ENCODE data around the gene STK17A.

STK17A gene

DNA sequence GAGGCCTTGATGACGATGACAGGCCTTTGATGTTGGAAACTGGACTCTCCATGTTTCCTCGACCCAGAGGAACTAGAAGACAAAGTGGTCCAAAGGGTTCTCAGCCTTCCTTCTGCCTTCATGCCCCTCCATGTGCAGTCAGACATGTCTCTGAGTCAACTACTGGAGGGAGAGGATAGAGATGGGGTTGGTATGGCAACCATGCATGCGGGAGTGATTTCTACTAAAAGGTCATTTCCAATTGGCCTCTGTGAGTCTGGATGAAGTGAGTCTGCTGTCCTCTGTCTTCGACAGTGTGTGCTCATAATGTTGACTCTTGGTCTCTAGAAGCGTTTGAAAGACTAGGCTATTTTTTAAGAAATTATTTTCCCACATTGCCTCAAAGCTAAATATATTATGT lies 29.2 kb downstream of the STK17A start:
- no peak for DNase-seq (ENCODE audit: low read depth, low spot score)
- no peak overlapping the region for H3K4me3 ChIP-seq (ENCODE audit: low read depth, low read length)
- in situ Hi-C loops (cut with HindIII; ENCODE audit: low sequenced_read_pairs): no loop called here
- TF ChIP-seq, protein P1, sequence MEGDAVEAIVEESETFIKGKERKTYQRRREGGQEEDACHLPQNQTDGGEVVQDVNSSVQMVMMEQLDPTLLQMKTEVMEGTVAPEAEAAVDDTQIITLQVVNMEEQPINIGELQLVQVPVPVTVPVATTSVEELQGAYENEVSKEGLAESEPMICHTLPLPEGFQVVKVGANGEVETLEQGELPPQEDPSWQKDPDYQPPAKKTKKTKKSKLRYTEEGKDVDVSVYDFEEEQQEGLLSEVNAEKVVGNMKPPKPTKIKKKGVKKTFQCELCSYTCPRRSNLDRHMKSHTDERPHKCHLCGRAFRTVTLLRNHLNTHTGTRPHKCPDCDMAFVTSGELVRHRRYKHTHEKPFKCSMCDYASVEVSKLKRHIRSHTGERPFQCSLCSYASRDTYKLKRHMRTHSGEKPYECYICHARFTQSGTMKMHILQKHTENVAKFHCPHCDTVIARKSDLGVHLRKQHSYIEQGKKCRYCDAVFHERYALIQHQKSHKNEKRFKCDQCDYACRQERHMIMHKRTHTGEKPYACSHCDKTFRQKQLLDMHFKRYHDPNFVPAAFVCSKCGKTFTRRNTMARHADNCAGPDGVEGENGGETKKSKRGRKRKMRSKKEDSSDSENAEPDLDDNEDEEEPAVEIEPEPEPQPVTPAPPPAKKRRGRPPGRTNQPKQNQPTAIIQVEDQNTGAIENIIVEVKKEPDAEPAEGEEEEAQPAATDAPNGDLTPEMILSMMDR (IDR thresholded peaks at IDR 0.05; ENCODE audit: low read depth, low read length): no peak

DNA sequence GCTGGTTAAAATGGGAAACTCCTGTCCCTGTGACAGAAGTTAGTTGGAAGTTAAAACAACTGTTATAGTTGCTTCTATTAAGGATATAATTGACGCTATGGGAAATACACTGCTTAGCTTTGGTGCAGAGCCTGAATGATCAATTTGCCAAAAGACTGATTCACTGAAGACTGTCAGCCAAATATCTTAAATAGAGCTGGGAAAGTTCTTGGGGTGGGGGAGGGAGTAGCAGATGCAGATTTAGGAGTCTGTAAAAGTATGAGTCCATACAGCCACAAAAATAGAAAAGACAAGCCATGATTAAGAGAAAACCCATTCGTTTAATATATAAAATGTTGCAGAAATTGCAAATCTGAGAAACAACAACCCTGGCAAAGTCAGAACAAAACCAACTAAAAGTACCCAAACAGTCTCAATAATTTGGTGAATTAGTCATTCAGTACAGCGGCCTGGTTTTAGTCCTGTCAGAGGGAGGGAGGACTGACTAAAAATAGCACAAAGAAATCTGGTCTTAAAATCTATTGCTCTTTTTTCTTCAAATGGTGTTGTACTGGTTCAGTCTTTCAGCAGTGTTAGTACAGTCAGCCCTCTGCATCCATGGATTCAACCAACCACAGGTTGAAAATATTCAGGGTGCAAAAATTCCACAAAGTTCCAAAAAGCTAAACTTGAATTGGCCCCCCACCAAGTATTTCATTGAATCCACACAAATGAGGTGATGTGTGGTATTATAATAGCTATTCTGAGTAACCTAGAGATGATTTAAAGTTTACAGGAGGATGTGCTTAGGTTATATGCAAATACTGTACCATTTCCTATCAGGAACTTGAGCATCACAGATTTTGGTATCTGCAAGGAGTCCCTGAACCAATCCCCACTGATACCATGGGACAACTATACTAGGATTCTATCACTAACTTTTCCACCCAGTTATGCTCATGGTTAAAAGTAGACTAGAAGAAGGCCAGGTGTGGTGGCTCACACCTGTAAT lies 30.0 kb downstream of the STK17A start:
- in situ Hi-C loops (cut with HindIII; ENCODE audit: low sequenced_read_pairs): no loop called here
- peak; percentile 67 for DNase-seq (ENCODE audit: low read depth, low spot score)
- TF ChIP-seq, protein P1 (IDR thresholded peaks at IDR 0.05; ENCODE audit: low read depth, low read length): no peak
- H3K4me3 ChIP-seq (ENCODE audit: low read depth, low read length): no peak overlapping the region

DNA sequence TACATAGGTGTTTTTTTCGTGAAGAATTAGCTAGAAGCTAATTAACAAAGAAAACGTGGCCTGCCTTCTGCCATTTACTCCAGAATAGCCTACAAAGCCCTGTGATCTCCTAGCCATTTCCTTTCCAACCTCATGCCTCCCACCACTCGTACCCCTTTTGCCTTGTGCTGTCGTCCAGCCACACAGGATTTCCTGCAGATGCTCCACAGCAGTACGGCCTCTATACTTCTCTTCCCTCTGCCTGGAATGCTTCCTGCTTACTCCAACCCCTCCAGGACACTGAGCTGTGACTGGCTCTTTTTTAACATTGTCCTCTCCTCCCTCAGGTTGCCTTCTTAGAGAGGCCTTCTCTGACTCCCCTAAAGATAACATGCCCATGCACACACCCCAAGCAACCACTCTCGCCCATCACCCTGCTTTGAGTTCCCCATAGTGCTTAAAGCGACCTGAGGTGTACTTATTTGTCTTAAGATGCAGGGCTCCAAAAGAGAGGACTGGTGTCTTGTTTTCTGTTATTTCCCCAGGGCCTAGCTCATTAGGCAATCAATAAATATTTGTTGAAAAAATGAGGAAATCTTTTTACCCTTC lies 32.7 kb downstream of the STK17A start:
- TF ChIP-seq, protein P1 (IDR thresholded peaks at IDR 0.05; ENCODE audit: low read depth, low read length): no peak
- H3K4me3 ChIP-seq (ENCODE audit: low read depth, low read length): no peak overlapping the region
- in situ Hi-C loops (cut with HindIII; ENCODE audit: low sequenced_read_pairs): no loop called here
- no peak for DNase-seq (ENCODE audit: low read depth, low spot score)

DNA sequence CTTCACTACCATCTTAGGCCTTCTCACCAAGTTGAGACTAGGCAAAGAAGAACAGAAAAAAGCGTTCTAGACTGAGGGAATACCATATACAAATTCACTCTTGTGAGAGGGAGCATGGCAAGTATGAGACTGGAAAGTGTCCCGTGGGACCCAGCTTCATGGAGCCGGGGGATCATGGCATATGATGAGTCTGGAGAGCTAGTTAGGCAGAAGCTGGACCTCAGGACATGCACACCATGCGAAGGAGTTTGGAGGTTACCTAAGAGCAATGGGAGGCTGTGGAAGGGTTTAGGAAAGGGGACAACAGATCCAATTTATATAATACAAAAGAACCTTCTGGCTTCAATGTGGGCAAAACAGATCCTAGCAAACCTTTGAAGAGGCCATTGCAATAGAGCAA lies 34.1 kb downstream of the STK17A start:
- DNase-seq (ENCODE audit: low read depth, low spot score): no peak
- in situ Hi-C loops (cut with HindIII; ENCODE audit: low sequenced_read_pairs): no loop called here
- no peak overlapping the region for H3K4me3 ChIP-seq (ENCODE audit: low read depth, low read length)
- TF ChIP-seq, protein P1 (IDR thresholded peaks at IDR 0.05; ENCODE audit: low read depth, low read length): no peak

DNA sequence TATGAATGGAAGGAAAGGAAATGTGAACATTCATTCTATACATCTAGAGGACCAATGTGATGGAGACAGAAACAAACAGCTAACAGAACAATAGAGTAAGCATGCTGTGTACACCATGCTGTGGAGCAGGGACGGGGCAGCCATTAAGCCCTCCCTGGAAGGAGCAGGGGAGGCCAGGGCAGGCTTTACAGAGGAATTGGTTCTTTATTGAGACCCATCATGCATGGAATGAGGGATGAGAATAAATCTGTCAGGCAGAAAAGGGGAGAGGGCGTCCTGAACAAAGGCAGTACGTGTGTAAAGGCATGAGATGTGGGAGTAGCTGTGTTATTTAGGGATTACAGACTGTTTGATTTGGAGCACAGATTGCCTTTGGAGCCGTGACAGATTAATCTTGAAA lies 35.2 kb downstream of the STK17A start:
- in situ Hi-C loops (cut with HindIII; ENCODE audit: low sequenced_read_pairs): no loop called here
- H3K4me3 ChIP-seq (ENCODE audit: low read depth, low read length): no peak overlapping the region
- DNase-seq (ENCODE audit: low read depth, low spot score): no peak
- TF ChIP-seq, protein P1 (IDR thresholded peaks at IDR 0.05; ENCODE audit: low read depth, low read length): no peak

DNA sequence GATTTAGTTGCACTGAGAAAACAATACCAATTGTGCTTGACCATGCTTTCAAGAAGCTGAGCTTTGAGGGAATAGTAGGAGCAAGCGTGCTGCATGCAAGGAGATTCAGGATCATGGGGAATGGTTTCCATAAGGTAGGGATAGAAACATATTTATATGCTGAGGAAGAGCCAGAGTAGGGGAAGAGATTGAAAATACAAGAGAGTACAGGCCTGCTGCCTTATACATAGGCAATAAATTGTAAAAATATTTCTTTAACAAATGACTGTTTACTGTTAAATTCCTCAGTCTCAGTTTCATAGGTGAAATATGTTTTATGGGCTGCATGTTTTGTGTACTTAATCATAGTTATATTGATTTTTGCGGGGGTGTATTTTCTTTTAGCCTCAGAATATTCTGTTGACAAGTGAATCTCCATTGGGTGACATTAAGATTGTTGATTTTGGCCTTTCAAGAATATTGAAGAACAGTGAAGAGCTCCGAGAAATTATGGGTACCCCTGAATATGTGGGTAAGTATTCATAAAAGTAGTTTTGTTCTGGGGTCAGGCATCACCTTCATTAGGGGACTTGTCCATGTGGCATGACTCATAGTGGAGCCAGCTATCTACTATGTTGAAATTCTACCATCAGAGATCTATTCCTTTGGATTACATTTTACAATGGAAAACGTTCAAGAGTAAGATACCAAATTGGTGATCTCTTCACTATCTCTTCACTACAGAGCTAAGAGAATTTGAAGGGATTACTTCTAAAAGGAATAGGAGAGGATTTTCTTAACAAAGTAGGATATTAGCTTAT lies 36.5 kb downstream of the STK17A start:
- DNase-seq (ENCODE audit: low read depth, low spot score): no peak
- in situ Hi-C loops (cut with HindIII; ENCODE audit: low sequenced_read_pairs): no loop called here
- no peak overlapping the region for H3K4me3 ChIP-seq (ENCODE audit: low read depth, low read length)
- TF ChIP-seq, protein P1 (IDR thresholded peaks at IDR 0.05; ENCODE audit: low read depth, low read length): no peak
